Fibroblast of skin of back (primary cell): ENCODE results near the gene GRIK3.

Experiments used
- DNase-seq: peaks from one replicate; pipeline ENCODE4 v3.0.0-alpha.2; 2013

GRIK3 gene

DNA sequence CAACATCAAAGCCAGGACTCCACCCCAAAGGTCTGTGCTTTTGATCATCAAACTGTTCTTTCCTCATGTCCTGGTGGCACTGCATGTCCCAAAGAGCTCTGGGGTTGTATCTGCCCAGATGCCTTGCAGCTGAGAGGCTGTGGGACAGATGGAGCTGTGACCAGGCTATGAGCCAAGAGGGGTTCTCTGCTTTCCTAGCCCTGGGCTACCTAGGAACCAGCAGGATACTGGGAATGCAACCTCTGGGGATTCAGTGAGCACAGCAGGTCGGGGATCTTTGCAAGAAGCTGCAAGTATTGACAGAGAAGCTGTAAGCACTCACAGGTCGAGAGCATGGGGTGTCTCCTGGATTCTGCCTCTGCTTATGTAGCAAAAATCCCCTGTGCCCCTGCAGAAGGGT lies 186.6 kb downstream of the GRIK3 start:
- DNase-seq: no peak

DNA sequence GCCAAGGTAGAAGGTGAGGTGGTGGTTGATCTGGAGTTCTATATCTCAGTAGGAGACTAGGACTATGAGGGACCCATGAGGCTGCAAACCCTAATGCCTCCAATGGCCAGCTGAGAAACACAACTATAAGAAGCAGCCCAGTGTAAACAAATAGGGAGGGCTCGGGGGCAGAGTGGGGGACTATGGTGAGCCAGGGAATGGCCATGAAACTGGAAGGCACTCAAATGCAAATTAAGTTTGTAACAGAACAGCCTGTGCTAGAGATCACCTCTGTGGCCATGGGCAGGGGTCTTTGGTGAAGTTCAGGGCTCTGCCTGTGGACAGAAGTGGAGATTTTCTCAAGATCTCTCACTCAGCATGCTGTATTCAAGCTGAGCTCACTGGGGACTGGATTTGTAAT lies 187.1 kb downstream of the GRIK3 start:
- DNase-seq: no peak

DNA sequence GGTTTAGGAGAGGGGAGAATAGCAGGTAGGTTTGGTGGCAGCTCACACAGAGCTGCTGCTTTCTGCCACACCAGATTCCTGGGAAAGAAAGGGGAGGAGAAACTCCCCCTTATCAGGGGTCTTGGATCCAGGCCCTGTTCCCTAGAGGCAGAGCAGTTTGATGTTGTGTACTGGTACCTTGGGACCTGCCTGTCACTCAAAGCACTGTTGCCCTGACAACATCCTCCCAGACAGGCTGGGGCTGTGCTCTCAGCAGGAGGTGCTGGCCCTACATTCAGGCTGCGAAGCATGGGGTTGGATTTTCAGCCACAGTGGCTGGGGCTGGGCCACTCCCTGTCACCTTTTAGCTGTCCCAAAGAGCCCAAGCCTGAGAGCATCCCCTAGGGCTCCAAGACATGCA lies 188.0 kb downstream of the GRIK3 start:
- DNase-seq: no peak

DNA sequence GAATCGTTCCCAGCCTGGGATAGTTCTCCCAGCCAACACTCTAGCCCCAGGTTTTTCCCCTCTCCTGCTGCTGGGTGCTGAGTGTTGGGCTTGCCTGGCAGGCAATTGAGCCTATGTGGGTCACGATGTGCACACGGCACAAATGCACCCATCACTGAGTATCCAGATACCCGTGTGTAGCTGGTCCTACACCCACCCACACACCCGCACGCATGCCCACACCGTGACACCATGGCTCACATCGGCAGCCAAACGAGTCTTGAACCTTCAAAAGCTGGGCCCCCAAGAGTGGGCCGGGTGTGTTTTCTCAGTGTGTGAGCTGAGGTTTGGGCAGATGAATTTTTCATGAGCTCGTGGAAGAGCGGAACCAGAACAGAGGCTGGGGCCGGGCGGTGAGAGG lies 188.5 kb downstream of the GRIK3 start:
- DNase-seq: no peak

DNA sequence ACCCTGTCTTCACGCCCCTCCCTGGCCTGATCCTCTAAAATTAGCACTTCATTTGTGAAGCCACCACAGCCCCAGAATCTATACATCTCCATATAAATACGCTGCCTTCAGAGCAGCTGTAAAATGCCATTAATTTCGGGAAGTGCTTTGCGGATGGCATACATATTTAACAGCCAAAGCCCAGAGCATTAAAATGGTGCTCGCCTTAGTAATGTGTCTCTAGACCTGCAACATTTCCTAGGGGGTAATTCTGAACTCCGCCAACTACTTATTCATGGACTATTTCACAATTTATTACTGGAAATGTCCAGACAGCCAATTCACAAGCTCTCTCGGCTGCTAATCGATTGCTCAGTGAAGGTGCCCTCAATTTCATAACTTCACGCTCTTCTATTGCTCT lies 189.4 kb downstream of the GRIK3 start:
- no peak for DNase-seq

DNA sequence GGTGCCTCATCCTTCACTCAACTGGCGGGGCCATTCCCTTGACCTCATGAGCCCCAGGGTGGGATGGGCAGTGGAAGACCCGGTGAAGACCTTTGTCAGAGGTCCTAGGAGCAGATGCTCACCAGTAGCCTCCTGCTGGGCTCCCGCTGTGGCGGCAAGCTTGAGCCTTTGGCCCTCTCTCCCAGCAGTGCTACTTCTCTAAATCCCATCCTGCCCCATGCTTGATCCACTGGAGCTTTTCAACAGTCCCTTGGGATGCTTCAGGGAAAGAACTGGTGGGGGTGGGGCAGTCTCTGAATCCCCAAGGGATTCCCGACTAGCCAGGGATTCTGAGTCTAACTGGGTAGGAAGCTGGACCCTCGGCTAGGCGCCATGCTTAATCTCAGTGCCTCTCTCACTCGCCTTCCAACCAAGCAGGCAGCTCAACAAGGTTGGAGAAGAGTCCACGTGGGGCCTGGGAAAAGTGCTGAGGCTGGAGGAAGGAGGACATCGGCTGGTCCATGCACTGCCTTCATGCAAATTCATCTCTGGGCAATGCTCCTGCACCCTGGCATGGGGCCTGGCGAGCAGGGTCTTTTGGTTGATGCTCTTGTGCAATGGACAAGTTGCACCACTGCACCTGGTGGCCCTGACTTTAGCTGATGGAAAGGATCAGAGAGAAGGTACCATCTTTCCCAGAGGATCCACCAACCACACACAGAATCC lies 190.3 kb downstream of the GRIK3 start:
- no peak for DNase-seq

DNA sequence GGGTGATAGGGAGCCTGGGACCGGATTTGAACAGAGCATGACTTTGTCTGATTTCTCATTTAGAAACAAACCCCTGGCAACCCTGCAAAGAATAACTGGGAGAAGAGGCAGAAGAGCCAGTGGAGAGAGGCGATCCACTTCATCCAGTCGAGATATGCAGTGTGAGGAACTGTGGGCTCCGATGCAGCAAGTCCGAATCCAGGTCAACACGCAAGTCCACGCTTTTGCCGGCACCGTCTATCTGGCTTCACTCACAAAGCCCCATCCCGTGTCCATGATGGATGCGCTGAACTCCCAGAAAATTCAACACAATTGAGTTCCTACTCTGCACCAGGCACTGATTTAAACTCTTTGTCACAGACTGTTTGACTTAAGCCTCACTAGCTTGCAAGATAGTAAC lies 191.3 kb downstream of the GRIK3 start:
- DNase-seq: no peak

DNA sequence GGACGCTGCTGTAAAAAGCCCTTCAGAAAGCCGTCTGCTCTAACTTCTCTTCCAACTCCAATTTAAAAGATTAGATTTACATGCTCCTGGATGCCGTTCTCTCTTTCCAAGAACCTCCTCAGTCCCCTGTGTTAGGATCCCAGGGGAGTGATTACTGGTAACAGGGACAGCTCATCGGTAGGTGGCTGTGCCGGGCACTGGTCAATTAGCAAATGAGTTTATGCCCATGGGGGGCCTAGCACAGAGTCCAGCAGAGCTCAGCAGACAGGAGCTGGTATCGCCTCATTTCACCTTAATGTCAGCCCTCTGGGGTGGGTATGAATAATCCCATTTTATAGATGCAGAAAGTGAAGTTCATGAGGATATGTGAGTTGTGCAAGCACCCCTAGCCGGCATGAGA lies 191.9 kb downstream of the GRIK3 start:
- no peak for DNase-seq

DNA sequence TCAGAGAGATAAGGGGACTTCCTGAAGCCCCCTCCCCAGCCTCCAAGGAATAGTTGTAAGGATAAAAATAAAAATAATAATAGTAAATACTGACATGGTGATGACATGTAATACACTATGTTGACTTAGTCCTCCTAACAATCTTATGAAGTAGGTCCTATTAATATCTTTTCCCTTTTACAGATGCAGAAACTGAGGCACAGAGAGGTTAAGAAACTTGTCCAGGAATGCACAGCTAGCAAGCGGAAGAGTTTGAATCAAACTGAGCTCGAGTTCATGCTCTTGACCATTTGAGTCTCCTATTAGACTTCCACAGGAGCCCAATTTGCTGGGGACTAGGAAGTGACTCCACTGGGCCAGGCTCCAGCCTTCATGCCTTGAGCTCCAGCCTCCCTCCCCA lies 194.8 kb downstream of the GRIK3 start:
- no peak for DNase-seq

DNA sequence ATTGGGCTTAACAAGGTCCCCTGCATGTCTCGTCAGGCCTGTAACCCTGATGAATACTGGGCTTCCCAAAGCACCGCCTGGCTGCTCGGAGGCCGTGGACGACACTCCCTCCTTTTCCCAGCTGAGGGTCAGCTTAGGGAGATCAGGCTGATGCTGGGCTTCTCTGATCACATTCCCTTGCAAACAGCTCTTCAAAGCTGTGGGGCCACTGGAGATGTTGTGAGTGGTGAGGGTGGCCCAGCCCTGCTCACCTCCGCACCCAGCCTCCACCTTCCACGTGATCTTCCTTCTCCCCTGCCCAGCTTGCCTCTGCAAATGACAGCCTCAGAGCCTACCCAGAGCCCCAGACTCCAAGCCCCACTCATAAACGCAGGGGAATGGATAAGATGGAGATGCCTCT lies 195.4 kb downstream of the GRIK3 start:
- no peak for DNase-seq

DNA sequence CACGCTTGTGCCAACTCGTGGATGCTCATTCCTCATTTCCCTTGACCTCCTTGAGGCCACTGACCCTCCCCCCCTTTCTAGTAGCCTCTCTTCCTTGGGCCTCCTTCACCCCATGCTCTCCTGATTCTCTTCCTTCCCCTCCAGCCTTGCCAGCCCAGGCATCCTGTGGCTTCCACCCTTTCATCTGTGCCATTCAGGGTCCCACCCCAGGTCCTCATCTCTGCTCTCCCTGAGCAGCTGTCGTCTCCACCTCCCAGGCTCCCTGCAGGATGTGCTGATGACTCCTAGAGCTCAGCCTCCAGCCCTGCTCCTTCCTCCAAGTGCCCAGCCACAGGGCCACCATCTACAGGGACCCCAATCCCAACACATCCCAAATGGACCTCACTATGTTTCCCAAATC lies 197.4 kb downstream of the GRIK3 start:
- DNase-seq: no peak

DNA sequence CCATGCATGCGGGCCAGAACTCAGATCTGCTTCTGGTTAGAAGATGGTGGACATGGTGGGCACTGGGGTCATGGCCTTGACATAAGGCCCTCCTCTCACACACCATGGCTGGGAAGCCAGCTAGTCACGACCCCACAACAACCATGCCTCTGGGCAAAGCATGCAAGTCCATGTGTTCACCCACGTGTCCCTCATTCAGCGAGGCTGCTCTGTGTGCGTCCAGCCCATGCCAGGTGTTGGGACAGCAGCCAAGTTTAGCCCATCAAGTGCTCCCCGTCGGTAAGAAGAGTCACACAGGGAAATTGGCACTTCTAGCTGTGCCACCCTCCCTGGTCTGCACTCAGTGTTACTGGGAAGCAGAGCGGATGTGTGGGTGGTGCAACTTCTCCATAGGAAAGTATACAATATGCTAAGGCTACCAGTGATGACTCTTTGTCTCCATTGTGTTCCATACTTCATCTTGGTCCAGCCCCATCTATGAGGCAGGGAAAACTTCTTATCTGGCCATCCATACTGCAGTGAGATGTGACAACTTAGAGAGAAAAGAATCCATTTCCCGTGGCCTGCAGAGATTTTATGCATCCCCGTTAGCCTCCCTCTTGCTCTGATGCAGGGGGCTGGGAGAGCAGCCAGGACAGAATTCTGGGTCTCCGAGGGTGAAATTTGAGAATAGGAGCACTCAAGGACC lies 198.0 kb downstream of the GRIK3 start:
- no peak for DNase-seq

DNA sequence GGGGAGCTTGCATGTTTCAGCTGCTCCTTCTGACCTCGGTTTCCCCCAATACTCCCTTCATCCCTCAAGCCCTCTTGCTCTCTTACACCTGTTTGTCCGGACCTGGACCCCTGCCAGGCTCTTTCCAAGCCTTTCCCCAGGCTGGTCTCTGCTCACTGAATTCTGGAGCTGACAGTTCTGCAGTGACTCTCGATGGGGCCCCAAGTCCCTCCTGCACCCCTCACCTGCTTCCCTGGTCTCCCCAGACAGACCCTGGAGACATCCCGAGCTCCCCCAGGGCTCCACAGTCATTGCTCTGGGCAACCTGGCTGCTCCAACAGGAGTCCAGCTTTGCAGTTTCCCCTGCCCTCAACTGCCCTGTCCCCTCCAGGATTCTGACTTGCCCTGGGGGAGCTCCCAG lies 198.6 kb downstream of the GRIK3 start:
- no peak for DNase-seq

DNA sequence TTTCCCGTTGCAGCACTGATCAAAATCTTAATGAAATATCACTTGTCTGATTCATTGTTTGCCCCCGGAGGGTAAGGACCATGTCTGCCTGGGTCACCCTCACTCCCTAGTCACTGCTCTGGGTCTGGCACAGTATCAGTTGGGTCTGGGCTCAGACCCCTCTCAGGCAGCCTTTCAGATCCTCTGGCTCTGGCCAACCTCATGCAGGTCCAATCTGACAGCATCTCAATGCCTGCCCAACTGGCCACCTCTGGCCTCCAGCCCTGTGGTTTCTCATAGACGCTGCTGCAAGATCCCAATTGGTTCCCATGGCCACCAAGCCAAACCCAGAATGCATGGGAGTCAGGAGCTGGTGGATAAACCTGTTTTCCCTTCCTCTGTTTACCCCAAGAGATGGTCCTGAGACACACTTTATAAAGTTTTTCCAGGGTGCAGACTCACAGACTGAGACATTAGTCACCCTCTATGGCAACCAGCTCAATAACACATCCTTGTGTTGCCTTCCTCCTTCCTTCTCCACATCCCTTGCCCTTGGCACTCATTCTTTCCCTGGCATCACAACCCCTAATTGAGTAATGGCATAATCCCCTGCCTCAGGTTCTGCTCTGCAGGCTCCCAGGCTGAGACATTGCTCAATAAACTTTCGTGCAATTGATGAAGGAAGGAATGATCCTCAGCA lies 199.2 kb downstream of the GRIK3 start:
- no peak for DNase-seq

DNA sequence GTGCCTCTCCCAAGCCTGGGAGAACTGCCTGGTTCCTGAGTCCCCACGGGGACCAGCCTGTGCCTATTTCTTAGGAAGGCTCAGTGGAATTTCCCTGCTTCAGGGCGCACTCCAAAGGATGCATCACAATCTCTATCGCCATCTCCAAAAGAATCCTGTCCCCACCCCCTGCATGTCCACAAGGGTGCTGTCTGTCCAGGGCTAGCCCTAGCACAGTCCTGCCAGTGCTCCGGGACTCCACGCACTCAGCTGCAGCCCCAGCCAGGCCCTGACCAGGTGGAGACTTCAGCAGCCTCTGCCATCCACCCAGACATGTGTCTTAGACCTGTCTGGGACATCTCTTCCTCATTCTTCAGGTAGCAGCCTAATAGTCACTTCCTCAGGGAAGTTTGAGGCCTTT lies 199.7 kb downstream of the GRIK3 start:
- DNase-seq: no peak

DNA sequence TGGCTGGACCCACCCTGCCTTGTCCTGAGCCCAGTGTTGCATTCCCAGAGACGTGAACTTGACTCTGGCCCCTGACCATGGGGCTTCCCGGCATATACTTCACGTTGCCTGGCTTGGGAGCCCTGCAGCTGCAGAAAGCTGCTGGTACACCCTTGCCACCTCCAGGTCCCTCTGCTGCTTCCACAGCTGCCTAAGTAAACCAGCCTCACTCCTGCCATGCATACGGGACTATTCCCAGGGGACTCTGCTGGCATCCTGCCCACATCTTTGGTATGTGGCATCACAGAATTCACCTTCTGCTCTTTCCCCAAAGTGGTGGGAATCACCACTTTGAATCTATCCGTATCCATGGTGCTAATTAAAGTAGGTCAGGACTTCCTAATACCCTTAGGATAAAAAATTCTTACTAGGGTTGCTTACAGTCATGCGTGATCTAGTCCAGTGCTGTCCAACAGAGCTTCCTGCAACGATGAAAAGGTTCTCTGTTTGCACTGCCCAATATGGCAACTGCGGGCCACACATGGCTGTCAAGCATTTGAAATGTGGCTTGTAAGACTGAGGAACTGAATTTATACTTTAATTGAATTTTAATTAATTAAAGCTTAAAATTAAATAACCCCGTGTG lies 203.0 kb downstream of the GRIK3 start:
- DNase-seq: peak; percentile 12

DNA sequence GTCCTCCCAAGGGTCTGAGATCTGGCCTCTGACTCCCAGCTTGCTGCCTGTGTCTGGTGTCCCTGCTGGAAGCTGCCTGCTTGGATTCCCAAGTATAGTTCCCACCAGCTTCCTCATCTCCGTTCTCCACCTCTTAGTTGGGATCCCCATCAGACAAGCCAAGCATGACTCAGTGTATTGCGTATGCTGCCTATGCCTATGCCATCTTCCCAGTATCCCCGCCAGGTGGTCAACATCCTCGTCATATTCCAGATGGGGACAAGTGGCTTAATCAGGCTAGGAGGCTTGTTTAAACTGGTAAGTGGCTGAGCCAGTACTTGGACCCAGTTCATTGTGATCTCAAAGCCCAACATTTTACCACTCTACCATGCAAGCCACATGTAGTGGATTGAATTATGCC lies 204.4 kb downstream of the GRIK3 start:
- no peak for DNase-seq

DNA sequence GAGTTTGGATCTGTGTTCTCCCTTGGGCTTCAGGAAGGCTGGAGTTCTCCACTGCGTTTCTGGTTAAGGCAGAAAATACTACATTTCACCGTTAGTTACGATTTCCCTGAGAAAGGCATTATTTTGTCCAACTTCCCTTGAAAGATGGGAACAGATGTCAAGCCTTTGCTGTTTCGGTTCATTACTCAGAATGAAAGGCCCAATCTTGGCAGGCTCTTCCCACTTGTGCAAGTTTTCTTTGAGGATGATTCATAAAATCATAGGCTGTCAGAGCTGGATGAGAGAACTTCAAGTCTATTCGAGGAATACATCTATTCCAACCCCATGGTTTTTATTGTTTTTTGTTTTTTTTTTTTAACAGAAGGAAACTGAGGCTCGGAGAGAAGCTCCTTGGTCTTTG lies 205.2 kb downstream of the GRIK3 start:
- no peak for DNase-seq

DNA sequence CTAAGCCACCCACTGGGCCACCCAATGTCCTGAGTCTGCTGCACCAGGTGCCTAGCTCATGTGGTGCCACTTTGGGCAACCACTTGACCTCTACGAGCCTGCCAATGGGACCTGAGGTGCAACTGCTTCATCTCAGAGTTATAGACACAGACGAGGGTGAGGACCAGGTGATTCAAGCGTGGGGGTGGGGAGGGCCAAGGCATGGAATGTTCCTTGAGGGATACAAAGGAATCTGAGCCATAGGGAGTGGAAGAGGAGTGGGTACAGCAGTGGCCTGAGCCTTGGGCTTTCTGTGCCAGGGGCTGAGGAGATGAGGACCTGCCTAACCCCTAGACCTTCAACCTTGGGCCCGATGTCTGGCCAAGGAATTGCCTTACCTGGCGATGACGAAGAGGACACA lies 209.1 kb downstream of the GRIK3 start:
- no peak for DNase-seq

DNA sequence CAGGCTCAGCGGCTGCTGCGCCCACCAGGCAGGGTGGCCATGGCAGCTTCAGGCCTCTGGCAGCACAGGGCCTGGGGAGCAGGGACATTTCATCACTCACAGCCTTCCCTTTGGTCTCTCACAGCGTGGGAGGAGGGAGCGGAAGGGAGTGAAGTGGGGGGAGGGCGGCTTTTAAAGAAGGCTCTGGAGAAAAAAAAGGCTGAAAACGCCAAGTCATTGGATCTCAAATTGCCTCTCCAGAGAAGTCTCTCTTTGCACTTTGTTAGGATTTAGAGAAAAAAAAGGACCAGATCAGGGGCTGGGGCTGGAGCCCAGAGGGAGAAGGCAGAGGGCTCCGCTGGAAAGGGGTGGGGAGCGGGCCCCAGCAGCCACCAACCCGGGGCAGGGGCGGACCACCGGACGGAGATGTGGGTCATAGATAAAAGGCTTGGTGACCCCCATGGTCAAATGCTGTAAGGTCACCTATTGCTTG lies 209.9 kb downstream of the GRIK3 start:
- no peak for DNase-seq

DNA sequence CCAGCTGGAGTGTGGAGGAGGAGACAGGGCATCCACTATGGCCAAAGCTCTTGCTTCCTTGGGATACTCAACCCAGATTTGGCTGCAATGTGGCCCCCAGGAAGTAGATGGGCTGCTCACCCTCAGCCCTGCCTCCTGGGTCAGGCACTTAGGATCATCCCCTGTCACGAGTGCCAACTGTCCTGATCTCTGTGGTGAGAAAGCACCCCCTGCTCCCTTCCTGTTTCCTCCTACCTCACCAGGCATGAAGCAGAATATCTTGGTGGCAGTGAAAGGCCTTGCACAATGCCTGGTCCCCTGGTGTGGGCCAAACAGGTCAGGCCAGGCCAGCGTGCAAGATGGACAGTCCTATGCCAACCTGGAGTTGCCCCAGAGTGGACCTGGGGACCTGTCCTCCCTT lies 211.7 kb downstream of the GRIK3 start:
- no peak for DNase-seq

DNA sequence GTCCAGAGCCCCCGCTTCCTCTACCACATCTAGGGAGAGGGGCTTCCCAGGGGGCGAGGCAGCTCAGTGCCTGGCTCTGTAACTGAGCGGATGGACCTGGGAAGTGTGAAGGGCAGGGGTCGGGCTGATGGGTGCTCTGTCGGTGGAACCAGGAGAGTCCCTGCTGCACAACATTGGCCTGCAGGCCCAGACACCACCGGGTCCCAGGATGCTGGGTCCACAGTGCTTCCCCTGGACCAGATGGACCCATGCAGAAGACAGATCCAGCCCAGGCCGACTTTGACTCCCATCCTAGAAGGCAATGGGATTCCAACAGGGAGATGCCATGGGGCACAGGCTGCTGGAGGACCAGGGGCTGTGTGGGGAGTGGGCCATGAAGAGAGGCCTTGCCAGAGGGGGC lies 212.9 kb downstream of the GRIK3 start:
- no peak for DNase-seq

DNA sequence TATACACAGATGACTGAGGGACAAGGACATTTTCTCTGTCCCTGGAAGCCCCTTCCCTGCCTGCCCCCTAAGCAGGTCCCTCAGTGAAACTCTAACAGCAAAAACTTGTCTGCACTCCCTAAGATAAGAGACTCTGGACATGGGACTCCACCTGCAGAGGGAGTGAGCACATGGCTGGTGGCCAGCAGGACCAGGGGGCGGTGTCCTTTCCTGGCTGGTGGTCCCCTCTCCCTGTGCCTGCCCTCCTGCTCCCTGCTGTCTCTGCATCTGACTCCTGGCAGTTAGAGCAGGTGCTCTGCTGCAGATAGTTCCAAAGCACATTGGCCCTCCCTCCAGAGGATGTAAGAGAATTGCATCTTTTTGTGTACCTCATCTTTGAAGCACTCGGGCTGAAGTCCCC lies 215.5 kb downstream of the GRIK3 start:
- DNase-seq: no peak

DNA sequence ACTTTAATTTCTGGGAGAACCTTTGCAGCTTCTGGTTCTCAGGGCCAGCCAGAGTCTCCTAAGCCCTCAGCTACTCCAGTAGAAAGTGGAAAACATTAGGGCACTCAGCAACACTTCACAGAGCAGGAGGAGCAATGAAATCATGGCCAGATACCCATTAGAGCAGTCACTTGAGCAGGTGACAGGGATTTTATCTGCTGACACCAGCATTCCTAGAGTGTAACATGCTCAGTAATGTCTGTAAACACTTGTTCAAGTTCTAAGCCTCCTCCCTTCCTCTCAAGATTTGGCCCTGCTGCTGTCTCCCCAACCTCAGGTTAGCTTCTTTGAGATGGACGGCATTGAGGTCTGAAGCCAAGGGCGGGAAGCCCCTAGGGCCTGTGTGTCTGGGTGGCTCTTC lies 218.0 kb downstream of the GRIK3 start:
- no peak for DNase-seq
